ENCODE results near the gene PSKH1.

The PSKH1 gene

DNA sequence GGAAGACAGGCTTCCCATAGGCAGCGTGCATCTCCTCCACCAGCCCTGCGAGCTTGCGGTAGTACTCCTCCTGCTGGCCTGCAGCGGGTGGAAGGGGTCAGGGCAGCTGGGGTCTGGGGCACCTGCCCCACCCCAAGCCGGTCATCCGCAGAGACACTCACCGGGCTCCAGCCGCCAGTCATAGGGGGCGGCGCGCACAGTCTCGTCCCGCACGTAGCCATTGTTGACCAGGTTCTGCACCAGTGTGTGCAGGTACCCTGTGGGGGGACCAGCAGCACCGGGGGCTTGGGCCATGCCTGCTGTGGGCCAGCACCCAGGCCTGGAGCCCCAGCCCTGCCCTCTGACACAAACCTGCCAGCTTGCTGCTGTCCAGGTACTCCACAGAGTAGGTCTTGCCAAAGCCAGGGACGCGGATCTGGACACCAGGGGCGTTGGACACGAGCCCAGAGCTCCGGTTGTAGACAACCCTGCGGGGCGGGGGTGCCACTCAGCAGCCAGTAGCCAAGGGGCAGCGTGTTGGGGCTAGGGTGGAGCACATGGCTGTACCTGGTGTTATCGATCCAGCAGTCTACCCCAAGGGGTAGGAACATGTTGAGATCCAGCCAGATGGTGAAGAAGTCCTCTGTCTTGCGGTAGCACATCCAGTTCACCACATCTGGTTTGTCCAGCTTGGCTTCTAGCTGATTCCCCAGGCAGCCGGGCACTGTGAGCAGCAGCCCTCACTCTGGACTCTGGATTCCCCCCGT is 49.6 kb downstream of the PSKH1 start:
- no peak for DNase-seq

DNA sequence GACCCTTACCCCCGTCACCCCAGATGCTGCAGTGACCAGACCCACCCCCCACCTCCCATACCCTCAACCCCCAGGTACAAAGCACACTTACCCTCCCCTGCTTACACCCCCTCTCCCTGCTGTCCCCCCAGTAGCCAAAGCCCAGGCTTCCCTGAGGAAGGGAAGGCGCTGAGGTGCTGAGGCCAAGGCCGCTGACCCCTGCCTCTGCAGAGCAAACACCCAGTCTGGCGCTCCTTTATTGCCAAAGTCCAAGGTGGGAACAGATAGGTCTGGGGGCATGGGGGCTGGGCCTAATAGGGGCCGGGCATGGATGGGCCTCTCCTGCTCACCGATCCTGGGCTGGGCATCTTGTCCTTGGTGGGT is 50.2 kb downstream of the PSKH1 start:
- no peak for DNase-seq

- DNase-seq = no peak
Observed at GRCh38 chr16:67943619-67944504, 50.8 kb downstream of the PSKH1 start, which contains the start of gene LCAT. Gene LCAT, minus strand, starts transcription at chr16:67944120. Its CDS starts 19 bp downstream, at chr16:67944101.

- DNase-seq = no peak
Observed at GRCh38 chr16:67944690-67945391, 51.8 kb downstream of the PSKH1 start.

DNA sequence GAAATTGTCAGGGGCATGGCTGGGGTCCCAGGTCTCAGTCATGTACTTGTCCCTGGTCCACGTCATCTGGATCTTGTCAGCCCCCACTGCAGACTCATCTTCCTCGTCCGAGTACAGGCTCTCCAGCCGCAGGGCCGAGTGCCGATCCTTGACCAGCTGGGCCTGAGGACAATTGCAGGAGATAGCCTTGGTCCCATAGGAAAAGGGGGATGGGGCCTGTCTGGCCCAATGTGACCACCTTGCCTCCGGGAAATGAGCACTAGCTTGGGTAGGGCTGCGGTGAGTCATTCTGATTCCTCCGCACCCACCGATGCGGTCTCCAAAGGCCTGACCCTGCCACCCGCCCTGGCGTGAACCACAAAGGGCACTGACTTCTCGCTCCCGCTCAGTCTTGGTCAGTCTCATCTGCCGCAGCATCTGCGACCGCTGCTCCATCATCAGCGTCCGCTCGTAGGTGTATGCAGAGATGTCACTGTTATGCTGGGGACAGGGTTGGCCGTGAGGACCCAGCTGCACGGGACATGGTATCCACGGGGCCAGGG is 52.4 kb downstream of the PSKH1 start:
- DNase-seq = no peak

DNA sequence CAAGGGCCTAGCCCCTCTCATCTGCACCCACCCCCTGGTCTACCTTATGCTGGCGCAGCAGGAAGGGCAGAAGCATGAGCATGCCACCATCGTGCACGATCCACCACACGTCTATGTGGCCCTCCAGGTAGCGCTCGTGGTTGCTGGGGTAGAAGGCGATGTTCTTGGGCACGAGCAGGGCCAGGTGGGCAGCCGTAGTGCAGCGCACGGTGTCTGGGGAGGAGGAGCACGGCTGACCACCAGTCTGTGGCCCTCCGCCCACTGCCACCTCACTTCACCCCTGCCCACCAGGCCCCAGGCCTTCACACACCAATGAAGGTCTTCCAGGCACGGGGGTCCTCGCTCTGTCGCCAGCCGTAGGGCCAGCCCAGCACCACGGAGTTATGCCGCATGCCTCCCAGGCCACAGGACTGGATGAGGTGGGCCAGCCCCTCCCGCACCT is 53.1 kb downstream of the PSKH1 start:
- no peak for DNase-seq

DNA sequence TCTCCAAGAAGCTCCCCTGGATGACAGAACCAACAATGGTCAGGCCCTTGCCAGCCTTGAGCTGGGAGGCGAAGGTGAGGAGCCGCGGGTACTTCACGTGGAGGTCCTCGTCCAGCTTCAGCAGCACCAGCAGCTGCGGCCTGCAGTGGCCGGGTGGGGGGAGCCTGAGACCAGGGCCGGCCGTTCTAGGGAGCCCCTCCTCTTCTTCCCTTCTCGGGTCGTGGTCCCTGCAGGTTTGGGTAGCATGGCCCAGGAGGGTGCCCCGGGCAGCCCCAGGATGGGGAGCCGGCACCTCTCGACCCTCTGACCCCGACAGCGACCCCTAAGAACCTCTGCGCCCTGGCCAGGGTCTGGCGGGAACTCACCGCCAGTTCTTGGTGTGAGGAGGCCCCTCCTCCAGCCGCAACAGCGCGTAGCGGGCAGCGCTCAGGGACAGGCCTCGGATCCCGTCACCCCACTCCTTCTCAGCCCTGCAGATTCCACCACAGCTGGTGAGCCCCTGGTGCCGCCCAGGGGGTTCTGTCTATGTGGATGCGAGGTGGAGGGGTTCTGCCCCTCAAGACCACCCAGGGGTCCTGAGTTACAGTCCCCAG is 54.0 kb downstream of the PSKH1 start:
- DNase-seq = no peak

DNA sequence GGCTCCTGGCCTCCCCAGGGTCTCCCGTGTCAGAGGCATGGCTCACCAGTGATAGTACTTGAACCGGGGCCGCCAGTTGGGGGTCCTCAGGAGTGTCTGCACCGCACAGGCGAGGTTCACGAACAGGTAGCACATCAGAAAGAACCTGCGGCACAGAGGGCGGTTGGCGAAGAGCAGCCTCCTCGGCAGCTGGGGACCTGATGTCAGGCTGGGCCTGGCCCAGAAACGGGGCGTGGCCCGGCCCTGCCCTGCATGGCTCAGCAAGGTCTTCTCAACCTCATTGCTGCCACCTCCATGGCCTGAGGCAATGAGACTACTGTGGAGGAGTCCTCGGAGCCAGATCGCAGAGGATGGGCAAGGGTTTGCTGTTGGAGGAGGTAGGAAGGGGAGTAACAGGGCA is 55.0 kb downstream of the PSKH1 start:
- DNase-seq = no peak

GRCh38 chr16:67949645-67950044 is 56.6 kb downstream of the PSKH1 start:
- no peak for DNase-seq

- DNase-seq = no peak
Observed at GRCh38 chr16:67950335-67950843, 57.3 kb downstream of the PSKH1 start.

DNA sequence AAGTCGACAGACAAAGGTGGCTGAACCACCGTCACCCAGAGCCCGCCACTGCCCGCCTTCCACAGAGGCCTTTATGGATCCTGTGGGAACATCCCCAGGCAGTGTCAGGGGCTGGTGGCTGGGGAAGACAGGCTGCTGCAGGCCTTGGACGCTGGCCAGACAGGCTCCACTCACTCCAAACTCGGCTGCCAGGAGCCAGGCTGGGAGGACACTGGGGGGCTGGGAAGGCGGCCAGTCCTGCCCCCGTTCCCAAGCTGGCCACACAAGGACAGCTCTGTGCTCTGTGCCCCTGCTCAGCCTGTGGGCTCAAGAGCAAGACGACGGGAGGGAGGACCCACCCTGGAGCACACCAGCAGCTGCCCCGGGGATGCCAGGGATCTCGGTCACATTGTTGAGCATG is 58.4 kb downstream of the PSKH1 start:
- no peak for DNase-seq

GRCh38 chr16:67953641-67954375 is 60.8 kb downstream of the PSKH1 start:
- DNase-seq = no peak

DNA sequence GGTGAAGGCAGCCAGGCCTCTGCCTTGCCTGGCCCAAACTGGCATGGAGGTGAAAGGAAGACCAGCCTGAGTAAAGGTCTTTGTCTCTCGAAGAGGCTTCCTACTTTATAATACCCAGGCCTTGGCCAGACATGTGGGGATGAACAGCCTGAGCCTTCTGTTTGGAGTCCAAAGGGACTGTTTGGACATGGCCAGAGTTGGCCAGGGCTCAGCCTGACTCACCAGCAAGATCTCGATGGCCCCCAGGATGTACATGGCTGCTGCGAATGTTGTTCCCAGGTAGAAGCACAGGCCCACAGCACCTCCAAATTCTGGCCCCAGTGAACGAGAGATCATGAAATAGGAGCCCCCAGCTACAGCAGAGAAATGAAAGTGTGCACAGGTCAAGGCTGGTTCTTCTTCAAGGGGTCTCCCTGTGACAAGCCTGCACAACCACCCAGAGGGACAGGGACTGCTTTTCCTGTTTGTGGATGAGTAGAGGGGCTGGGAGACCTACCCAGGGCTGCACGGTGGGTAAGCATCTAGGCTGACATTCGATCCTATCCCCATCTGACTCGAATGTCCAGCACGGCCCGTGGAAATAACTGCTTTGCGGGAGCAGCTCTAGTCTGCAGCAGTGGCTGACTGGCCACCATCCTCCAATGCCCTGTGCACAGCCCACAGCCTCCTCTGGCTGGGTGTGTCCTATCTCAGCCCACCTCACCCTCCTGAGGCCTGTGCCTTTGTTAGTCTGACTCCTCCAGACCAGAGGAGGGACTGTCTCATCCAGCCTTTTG is 61.6 kb downstream of the PSKH1 start:
- no peak for DNase-seq

GRCh38 chr16:67957622-67958021 is 64.6 kb downstream of the PSKH1 start:
- DNase-seq = no peak

DNA sequence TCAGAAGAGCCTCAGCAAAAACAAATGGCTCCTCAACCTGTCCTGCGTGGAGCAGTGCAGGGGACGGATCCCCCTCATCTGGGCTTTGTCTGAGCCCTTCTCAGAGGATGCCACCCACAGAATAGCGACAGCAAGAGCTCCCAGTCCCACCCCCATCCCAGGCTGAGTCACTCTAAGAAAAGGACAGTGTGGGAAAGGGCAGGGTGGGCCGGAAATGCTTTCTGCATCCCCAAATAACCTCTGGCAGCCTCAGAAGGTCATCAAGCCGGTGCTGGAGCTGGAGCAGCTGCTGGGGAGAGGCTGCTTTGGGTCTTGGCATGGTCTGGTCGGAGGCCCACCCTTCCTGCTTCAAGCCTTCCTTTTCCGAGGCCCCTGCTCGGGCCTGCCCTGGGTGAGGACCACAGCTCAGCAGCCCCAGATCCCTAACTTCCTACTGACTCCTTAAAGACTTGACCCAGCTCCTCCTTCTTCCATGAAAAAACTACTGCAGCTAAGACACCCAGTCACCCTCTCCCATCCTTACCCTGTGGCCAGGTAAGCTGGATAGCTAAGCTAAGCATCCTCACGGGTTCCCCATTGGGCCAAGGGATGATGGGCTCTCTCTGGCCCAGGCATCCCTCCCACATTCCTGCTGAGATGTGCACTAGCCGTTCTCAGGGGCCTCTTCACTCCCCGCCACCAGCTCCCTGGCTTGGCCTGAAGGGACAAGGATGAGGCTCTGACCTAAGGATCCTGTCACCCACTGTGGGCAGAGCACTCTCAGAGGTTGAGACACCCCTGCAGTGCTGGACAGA is 66.7 kb downstream of the PSKH1 start:
- no peak for DNase-seq

DNA sequence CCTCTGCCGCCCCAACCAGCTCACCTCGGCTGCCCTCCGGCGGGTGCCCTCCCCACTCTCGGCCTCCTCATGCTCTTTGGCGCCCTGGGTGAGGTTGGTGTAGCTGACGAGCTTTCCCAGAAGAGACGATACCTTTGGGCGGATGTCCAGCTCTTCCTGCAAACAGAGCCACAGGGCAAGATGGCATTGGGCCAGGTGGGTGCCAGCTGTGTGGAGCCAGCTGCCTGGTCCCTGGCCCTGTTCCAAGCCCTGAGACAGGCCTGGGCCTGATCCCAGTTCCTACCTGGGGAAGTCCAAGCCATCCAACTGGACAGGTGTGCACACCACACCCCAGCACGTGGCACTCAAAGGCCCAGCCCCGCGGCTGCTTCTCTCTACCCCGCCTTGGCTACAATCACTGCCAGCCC is 68.5 kb downstream of the PSKH1 start:
- DNase-seq = no peak

- DNase-seq = no peak
Observed at GRCh38 chr16:67962135-67962534, 69.1 kb downstream of the PSKH1 start.

- DNase-seq = no peak
Observed at GRCh38 chr16:67963292-67963661, 70.2 kb downstream of the PSKH1 start.

GRCh38 chr16:67963662-67964321 is 70.7 kb downstream of the PSKH1 start:
- no peak for DNase-seq

All from CD4-positive, alpha-beta T cell treated with Interleukin-17A for 1 hour (primary cell).